HUES48 (cell line): ENCODE data around the gene SPOCD1.

Source experiments
- H3K27ac ChIP-seq: one replicate; pipeline ENCODE4 v1.7.0; 2013; ENCODE audit warnings: low read depth, low read length, inconsistent platforms
- H3K27me3 ChIP-seq: 2 replicates; pipeline ENCODE4 v1.6.1; 2013; ENCODE audit warnings: mild to moderate bottlenecking, low read length; ENCODE audit not compliant: control insufficient read depth, insufficient read depth
- H3K36me3 ChIP-seq: 2 replicates; pipeline ENCODE4 v1.6.1; 2013; ENCODE audit warnings: low read length; ENCODE audit not compliant: control insufficient read depth, insufficient read depth
- H3K4me1 ChIP-seq: 2 replicates; pipeline ENCODE4 v1.6.1; 2013; ENCODE audit warnings: mild to moderate bottlenecking, low read length; ENCODE audit not compliant: control insufficient read depth, insufficient read depth
- H3K4me3 ChIP-seq: 2 replicates; pipeline ENCODE4 v1.5.1; 2013; ENCODE audit warnings: mild to moderate bottlenecking, low read depth, low read length
- H3K9ac ChIP-seq: 2 replicates; pipeline ENCODE4 v1.6.1; 2013; ENCODE audit warnings: mild to moderate bottlenecking, low read depth, low read length, moderate library complexity
- H3K9me3 ChIP-seq: 2 replicates; pipeline ENCODE4 v1.6.1; 2013; ENCODE audit warnings: low read length; ENCODE audit not compliant: control insufficient read depth, insufficient read depth

Gene SPOCD1

DNA sequence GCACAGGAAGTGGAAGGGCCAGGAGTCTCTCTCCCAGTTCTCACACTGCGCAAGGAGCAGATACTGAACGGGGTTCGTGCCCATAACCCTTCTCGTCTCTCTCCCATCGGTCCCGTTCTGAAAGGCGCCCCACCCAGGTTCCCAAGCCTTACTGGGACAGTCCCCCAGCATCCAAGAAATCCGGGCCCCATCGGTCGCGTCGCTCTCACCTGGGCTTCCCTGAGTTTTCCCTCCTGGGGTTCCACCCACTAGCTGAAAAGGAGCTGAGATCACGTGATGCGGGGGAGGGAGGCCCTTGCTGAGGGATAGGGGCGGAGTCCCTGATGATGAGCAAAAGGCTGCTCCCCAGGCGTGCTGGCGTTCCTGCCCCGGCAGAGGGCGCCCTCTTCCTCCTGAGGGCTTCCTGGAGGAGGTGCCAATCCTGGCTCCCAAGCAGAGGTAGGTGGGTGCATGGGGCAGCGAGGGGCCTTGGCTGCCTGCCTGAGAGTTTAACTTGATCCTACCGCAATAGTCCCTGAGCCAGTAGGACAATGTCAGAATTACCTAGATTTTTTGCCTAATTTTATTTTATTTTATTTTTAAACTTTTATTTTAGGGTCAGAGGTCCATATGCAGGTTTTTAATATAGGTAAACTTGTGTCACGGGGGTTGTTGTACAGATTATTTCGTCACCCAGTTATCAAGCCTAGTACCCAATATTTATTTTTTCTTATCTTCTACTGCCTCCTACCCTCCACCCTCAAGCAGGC, at the start of gene SPOCD1:
Gene SPOCD1 (minus strand): TSS at position 271 of the 749 bp plus-strand sequence. CDS start 689 bp downstream, outside the sequence.
- Histone ChIP-seq H3K9ac (peak within 1 kb of the TSS; percentile 43; the same call in 1 of the 2 replicates), H3K27ac (no peak within 1 kb of the TSS), H3K4me3 (peak within 1 kb of the TSS; percentile 65)

GRCh38 chr1:31862071-31862470, 46.2 kb upstream of the SPOCD1 start:
- H3K27me3 ChIP-seq: no peaks in the 10 kb centered on the region
- H3K4me1 ChIP-seq: no peaks in the 10 kb centered on the region
- no peaks in the 10 kb centered on the region for H3K36me3 ChIP-seq
- H3K4me3 ChIP-seq: no peak overlapping the region
- H3K9ac ChIP-seq: no peak overlapping the region
- no peak overlapping the region for H3K27ac ChIP-seq
- no peaks in the 10 kb centered on the region for H3K9me3 ChIP-seq

More for the DNA sequence above, at the start of gene SPOCD1:
- H3K4me1 ChIP-seq: no peaks in the 10 kb centered on the region; the same call in 1 of the 2 replicates
- no peaks in the 10 kb centered on the region for H3K27me3 ChIP-seq
- no peaks in the 10 kb centered on the region for H3K36me3 ChIP-seq
- no peaks in the 10 kb centered on the region for H3K9me3 ChIP-seq

DNA sequence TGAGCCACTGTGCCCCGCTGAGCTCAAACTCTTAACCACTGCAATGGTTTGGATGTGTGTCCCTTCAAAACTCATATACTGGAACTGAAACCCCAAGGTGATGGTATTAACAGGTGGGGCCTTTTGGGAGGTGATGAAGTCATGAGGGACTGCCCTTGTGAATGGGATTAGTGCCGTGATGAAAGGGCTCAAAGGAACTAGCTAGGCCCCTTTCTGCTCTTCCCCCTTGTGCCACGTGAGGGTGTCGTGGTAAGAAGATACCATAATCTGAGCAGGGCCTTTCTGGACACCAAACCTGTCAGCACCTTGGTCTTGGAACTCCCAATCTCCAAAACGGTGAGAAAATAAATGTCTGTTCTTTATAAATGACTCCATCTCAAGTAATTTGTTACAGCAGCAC, 45.5 kb upstream of the SPOCD1 start:
- Histone ChIP-seq H3K9ac (no peak overlapping the region), H3K27me3 (no peaks in the 10 kb centered on the region), H3K9me3 (no peaks in the 10 kb centered on the region), H3K4me3 (no peak overlapping the region), H3K27ac (no peak overlapping the region), H3K4me1 (no peaks in the 10 kb centered on the region), H3K36me3 (no peaks in the 10 kb centered on the region)

DNA sequence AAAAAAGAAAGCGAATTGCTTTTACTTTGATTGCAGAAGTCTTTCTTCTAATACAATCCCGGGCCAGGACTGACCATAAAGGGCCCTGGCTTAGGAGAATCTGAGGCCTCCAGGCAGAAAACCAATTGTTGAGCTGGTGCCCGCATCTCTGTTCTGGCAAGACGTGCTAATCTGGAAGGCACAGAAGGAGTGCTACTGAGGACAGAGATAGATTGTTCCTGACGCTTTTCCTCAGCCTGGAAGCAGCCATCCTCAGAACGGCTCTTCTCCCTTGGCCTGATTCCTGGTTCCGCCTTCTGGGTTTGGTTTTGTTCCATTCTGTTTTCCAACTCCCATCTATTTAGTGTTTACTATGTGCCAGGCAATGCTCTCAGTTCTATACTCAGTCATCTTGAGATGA, 44.8 kb upstream of the SPOCD1 start:
- Histone ChIP-seq H3K9ac (no peak overlapping the region), H3K4me1 (no peaks in the 10 kb centered on the region), H3K27ac (no peak overlapping the region), H3K36me3 (no peaks in the 10 kb centered on the region), H3K27me3 (no peaks in the 10 kb centered on the region), H3K9me3 (no peaks in the 10 kb centered on the region), H3K4me3 (no peak overlapping the region)

- Histone ChIP-seq H3K27ac (no peak overlapping the region), H3K4me3 (no peak overlapping the region), H3K36me3 (no peaks in the 10 kb centered on the region), H3K27me3 (no peaks in the 10 kb centered on the region), H3K9ac (no peak overlapping the region), H3K4me1 (no peaks in the 10 kb centered on the region), H3K9me3 (no peaks in the 10 kb centered on the region)
These were observed 43.9 kb upstream of the SPOCD1 start for GRCh38 chr1:31859719-31860118.

GRCh38 chr1:31859044-31859443, 43.2 kb upstream of the SPOCD1 start:
- Histone ChIP-seq H3K9me3 (no peaks in the 10 kb centered on the region), H3K27me3 (no peaks in the 10 kb centered on the region), H3K27ac (no peak overlapping the region), H3K36me3 (no peaks in the 10 kb centered on the region), H3K9ac (no peak overlapping the region), H3K4me3 (no peak overlapping the region), H3K4me1 (no peaks in the 10 kb centered on the region)

GRCh38 chr1:31857863-31858262, 42.0 kb upstream of the SPOCD1 start:
- H3K4me1 ChIP-seq: no peaks in the 10 kb centered on the region
- no peaks in the 10 kb centered on the region for H3K9me3 ChIP-seq
- no peak overlapping the region for H3K27ac ChIP-seq
- H3K9ac ChIP-seq: no peak overlapping the region
- H3K4me3 ChIP-seq: no peak overlapping the region
- H3K36me3 ChIP-seq: no peaks in the 10 kb centered on the region
- no peaks in the 10 kb centered on the region for H3K27me3 ChIP-seq

DNA sequence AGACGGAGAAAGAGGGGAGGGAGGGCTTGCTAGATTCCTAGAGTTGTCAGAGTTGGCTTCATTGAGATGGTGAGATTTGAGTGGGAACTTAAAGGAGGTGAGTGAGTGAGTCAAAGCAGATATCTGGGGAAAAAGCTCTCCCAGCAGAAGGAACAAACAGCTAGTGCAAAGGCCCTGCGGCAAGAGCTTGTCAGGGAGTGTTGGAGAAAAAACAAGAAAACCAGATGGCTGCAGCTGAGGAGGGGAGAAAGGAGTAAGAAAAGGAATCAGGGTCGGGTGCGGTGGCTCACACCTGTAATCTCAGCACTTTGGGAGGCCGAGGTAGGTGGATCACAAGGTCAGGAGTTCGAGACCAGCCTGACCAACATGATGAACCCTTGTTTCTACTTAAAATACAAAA, 40.3 kb upstream of the SPOCD1 start:
- H3K27ac ChIP-seq: no peak overlapping the region
- H3K9me3 ChIP-seq: no peaks in the 10 kb centered on the region
- H3K4me1 ChIP-seq: no peaks in the 10 kb centered on the region
- no peak overlapping the region for H3K4me3 ChIP-seq
- no peaks in the 10 kb centered on the region for H3K36me3 ChIP-seq
- H3K27me3 ChIP-seq: no peaks in the 10 kb centered on the region
- H3K9ac ChIP-seq: no peak overlapping the region

DNA sequence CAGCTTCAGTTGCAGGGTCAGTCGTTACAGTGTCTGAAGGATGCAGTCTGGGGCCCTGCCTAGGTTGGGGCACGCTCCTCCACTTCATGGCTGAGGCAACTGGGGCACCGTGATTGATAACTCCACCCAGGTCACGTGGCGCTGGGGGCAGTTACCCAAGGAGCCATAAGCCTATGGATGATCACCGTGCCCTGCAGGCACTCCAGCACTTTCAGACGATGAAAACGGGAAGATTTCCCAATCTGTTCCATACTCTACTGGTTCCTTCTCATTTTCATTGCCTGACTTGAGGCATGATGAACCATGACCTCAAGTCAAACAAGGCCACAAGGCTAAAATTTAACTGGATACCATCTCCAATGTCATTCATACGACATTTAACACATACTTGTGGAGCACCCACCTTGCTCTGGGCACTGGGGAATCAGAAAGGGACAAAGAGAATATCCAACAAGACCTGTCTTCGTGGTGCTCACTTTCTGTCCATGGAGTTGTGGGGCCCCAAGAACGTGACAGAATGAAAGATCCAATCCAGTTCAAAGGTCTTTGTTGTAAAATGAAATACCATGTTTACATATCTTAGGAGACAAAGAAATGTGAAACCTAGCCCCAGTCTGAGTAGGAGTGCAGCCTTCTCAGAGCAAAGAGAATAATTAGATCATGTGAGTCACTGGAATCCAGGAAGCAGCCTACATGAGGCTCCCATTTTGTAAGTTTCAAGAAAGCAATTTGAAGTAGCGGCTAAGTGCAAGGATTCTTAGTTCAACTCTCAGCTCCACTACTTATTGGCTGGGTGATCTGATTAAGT, 39.4 kb upstream of the SPOCD1 start:
- Histone ChIP-seq H3K4me1 (no peaks in the 10 kb centered on the region), H3K27ac (no peak overlapping the region), H3K36me3 (no peaks in the 10 kb centered on the region), H3K9me3 (no peaks in the 10 kb centered on the region), H3K27me3 (no peaks in the 10 kb centered on the region), H3K9ac (no peak overlapping the region), H3K4me3 (no peak overlapping the region)

GRCh38 chr1:31849653-31850052, 33.8 kb upstream of the SPOCD1 start:
- no peaks in the 10 kb centered on the region for H3K27me3 ChIP-seq
- H3K4me3 ChIP-seq: no peak overlapping the region
- no peak overlapping the region for H3K9ac ChIP-seq
- H3K9me3 ChIP-seq: no peaks in the 10 kb centered on the region
- H3K36me3 ChIP-seq: no peaks in the 10 kb centered on the region
- H3K4me1 ChIP-seq: no peaks in the 10 kb centered on the region
- no peak overlapping the region for H3K27ac ChIP-seq

- H3K9me3 ChIP-seq: no peaks in the 10 kb centered on the region
- H3K27me3 ChIP-seq: no peaks in the 10 kb centered on the region
- no peak overlapping the region for H3K27ac ChIP-seq
- no peak overlapping the region for H3K4me3 ChIP-seq
- H3K9ac ChIP-seq: no peak overlapping the region
- H3K36me3 ChIP-seq: no peaks in the 10 kb centered on the region
- no peaks in the 10 kb centered on the region for H3K4me1 ChIP-seq
These were observed 32.6 kb upstream of the SPOCD1 start for GRCh38 chr1:31848381-31848897.
